Activated B cell treated with CpG ODN at 0.5 μM for 24 hours (primary cell): ENCODE data around the gene STC2. TPM values are rescaled to one million over a fixed set of nuclear protein-coding genes. Genes with fewer than 3 reads are reported as not detected.

Experiments
- ATAC-seq: fragments of 200-7000 bp; cut with Tn5 transposase; one replicate; pipeline ENCODE4 v1.10.0; 2021; ENCODE audit warnings: low read depth, mild to moderate bottlenecking, moderate library complexity
- CTCF ChIA-PET: fragments of 350-600 bp; sonication (Branson Sonifier 250); formaldehyde crosslinking; loops from one replicate; lab custom pipeline; 2021; ENCODE audit warnings: antibody characterized with exemption; lab: Charles Lee
- POLR2A ChIA-PET: fragments of 350-600 bp; sonication (Branson Sonifier 250); formaldehyde crosslinking; loops from one replicate; lab custom pipeline; 2021; ENCODE audit warnings: antibody characterized with exemption; lab: Charles Lee
- DNase-seq: peaks from one replicate; pipeline ENCODE4 v3.0.0; 2022
- H3K27ac Mint-ChIP-seq: one replicate; pipeline ENCODE4 v1.8.0; 2020; ENCODE audit warnings: mixed read lengths
- H3K27me3 Mint-ChIP-seq: one replicate; pipeline ENCODE4 v1.8.0; 2021; ENCODE audit warnings: mixed read lengths
- H3K36me3 Mint-ChIP-seq: one replicate; pipeline ENCODE4 v1.8.0; 2021; ENCODE audit warnings: low read depth, mixed read lengths
- H3K4me1 Mint-ChIP-seq: one replicate; pipeline ENCODE4 v1.8.0; 2021; ENCODE audit warnings: mixed read lengths
- H3K4me3 Mint-ChIP-seq: one replicate; pipeline ENCODE4 v1.8.0; 2020; ENCODE audit warnings: mild to moderate bottlenecking, mixed read lengths
- H3K9me3 Mint-ChIP-seq: one replicate; pipeline ENCODE4 v1.8.0; 2020; ENCODE audit warnings: mixed read lengths
- CTCF ChIP-seq: fragments of 200-600 bp; IDR thresholded peaks from one replicate; pipeline ENCODE4 v1.8.0; 2022; ENCODE audit warnings: antibody characterized with exemption, mild to moderate bottlenecking
- intact Hi-C: fragments of 100-400 bp; cut with micrococcal nuclease; formaldehyde crosslinking; loops from one replicate; pipeline ENCODE4 v1.15.1; 2024
- total RNA-seq: library from RNA; stranded (reverse); gene quantifications from 2 replicates; pipeline ENCODE4 v1.2.3, GENCODE V29; 2022

The STC2 gene
- total RNA-seq, 1 donor from 2014 or later = 0.29 TPM

DNA sequence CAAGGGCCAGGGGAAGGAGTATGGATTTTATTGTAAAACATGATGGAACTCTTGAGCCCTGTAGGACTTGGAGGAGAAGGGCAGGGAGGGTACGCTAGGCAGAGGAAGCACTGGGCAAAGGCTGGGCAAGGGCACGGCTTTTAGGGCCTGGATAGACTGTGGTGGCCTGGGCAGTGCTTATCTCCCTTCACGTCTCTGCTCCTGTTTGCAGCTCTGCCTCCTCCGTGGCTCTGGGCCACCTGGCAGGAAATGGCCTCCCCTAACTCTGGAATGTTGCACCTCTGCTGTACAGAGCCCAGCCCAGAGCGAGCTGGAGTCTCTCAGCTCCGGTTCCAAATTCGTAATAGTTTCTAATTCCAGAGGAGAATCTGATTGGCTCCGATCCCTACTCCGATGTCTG is 12.2 kb upstream of the STC2 start:
- no peak for TF ChIP-seq CTCF
- CTCF ChIA-PET = no interaction called here
- intact Hi-C loops = no loop called here
- no peak for DNase-seq
- no peak for ATAC-seq
- H3K9me3 Mint-ChIP-seq = no peaks in the 10 kb centered on the region
- no peaks in the 10 kb centered on the region for H3K4me1 Mint-ChIP-seq
- H3K27ac Mint-ChIP-seq = no peak overlapping the region
- peaks cover 19% of the 10 kb centered on the region for H3K27me3 Mint-ChIP-seq
- H3K4me3 Mint-ChIP-seq = no peak overlapping the region
- H3K36me3 Mint-ChIP-seq = no peaks in the 10 kb centered on the region
- POLR2A ChIA-PET = no interaction called here

GRCh38 chr5:173339286-173339685 is 11.1 kb upstream of the STC2 start:
- ChIA-PET POLR2A (no interaction called here), CTCF (no interaction called here)
- intact Hi-C loops = no loop called here
- no peak for TF ChIP-seq CTCF
- no peaks in the 10 kb centered on the region for H3K9me3 Mint-ChIP-seq
- peaks cover 18% of the 10 kb centered on the region for H3K27me3 Mint-ChIP-seq
- H3K36me3 Mint-ChIP-seq = no peaks in the 10 kb centered on the region
- H3K4me1 Mint-ChIP-seq = no peaks in the 10 kb centered on the region
- ATAC-seq = no peak
- no peak overlapping the region for H3K27ac Mint-ChIP-seq
- no peak for DNase-seq
- no peak overlapping the region for H3K4me3 Mint-ChIP-seq

DNA sequence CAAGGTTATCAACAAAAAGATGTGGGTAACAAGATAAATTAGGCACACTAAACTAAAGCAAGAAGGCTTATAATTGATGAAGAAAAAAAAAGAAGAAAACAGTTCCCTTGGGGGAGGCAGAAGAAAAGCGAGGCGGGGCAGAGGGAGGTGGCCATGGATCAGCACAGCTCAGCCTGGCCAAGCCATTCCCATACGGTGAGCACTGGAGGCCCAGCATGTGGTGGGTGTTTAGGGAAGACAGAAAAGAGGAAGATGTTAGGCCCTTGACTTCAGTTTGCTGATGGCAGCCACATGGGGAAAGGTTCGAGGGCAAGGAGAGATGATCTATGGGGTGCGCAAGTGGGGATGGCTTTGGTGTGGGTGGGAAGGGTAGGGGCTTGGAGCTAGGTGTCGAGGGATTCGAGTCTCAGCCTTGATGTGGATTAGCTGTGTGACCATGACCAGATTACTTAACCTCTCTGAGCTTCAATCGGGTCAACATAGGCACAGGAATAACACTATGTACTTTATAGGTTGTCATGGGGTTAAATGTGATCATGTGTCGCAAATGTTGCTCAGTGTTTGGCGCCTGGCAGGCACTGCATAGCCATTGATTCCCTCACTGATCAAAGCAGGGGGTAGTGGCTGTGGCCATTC is 10.3 kb upstream of the STC2 start:
- no peak for TF ChIP-seq CTCF
- H3K36me3 Mint-ChIP-seq = no peaks in the 10 kb centered on the region
- H3K27me3 Mint-ChIP-seq = peaks cover 19% of the 10 kb centered on the region
- no peaks in the 10 kb centered on the region for H3K9me3 Mint-ChIP-seq
- no peak for DNase-seq
- H3K4me3 Mint-ChIP-seq = no peak overlapping the region
- POLR2A ChIA-PET = no interaction called here
- CTCF ChIA-PET = no interaction called here
- intact Hi-C loops = no loop called here
- H3K4me1 Mint-ChIP-seq = no peaks in the 10 kb centered on the region
- no peak overlapping the region for H3K27ac Mint-ChIP-seq
- no peak for ATAC-seq

DNA sequence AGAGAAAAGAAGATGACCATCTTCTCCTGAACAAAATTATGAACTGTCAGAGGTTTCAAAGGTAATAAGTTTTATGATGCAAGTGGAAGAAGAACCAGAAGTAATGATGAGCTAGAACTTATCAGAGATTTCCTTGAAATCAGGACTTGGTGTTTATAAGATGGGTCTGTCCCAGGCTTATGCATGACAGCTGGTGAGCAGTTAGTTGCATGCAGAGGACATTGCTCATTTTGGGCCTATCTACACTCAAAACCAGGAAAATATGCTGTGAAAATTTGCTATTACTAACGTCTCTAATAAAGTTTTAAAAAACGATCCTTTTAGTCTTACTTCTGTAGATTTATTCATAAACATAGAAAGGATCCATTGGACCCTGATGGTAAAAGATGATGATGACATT is 6.6 kb upstream of the STC2 start:
- TF ChIP-seq CTCF = no peak
- Mint-ChIP-seq H3K4me3 (no peak overlapping the region), H3K9me3 (peaks cover 5% of the 10 kb centered on the region), H3K36me3 (no peaks in the 10 kb centered on the region), H3K27me3 (peaks cover 42% of the 10 kb centered on the region), H3K27ac (no peak overlapping the region), H3K4me1 (peaks cover 3% of the 10 kb centered on the region)
- no peak for ATAC-seq
- ChIA-PET POLR2A (no interaction called here), CTCF (no interaction called here)
- DNase-seq = no peak
- intact Hi-C loops = loop anchor here (5.0 kb wide), 3 partner anchors 43 to 623 kb away; no protein-coding TSS in a partner anchor

GRCh38 chr5:173333925-173334661 is 5.9 kb upstream of the STC2 start:
- Mint-ChIP-seq H3K4me1 (peaks cover 3% of the 10 kb centered on the region), H3K27ac (no peak overlapping the region), H3K4me3 (no peak overlapping the region), H3K27me3 (peaks cover 43% of the 10 kb centered on the region), H3K9me3 (peaks cover 5% of the 10 kb centered on the region), H3K36me3 (no peaks in the 10 kb centered on the region)
- no peak for TF ChIP-seq CTCF
- ChIA-PET POLR2A (no interaction called here), CTCF (no interaction called here)
- ATAC-seq = no peak
- intact Hi-C loops = loop anchor here (5.0 kb wide), 3 partner anchors 42 to 622 kb away; no protein-coding TSS in a partner anchor
- no peak for DNase-seq
